ENCODE measurements around the gene ATP5F1D. TPM values are rescaled to one million over a fixed set of nuclear protein-coding genes. Genes with fewer than 3 reads are reported as not detected.

Gene ATP5F1D
- total and polyA plus RNA-seq, 2 of the 13 experiments (the other 11 are each of a cell fraction or from before 2014, with no cell fraction given) = 39.4 to 78.7 TPM

GRCh38 chr19:1269478-1270212, 28.1 kb downstream of the ATP5F1D start (continued):
- TF ChIP-seq ZNF142 (CRISPR knock-in tag; IDR thresholded peaks at IDR 0.05) (peak; percentile 34; the same call in 1 of the 2 replicates), CEBPZ (IDR thresholded peaks at IDR 0.05; ENCODE audit: low read length) (no peak), HDAC1 (CRISPR knock-in tag; IDR thresholded peaks at IDR 0.05) (peak; percentile 75), SNRNP70 (IDR thresholded peaks at IDR 0.05; ENCODE audit: low read depth, low read length) (no peak), GLMP (CRISPR knock-in tag; IDR thresholded peaks at IDR 0.05; ENCODE audit: borderline replicate concordance) (no peak), RBM39 (IDR thresholded peaks at IDR 0.05; ENCODE audit: low read depth, low read length, poor library complexity, severe bottlenecking) (peak; percentile 0), AKNA (CRISPR knock-in tag; IDR thresholded peaks at IDR 0.05; ENCODE audit: borderline replicate concordance) (no peak), EZH2 (conservative IDR thresholded peaks at IDR 0.05; ENCODE audit: low read depth, low read length) (no peak)

Measured in HepG2 (cell line).